Panc1 (cell line): ENCODE measurements around the gene ZCCHC7. TPM values are rescaled to one million over a fixed set of nuclear protein-coding genes. Genes with fewer than 3 reads are reported as not detected.

Source experiments
- ATAC-seq: fragments of 200-7000 bp; cut with Tn5 transposase; 2 replicates; pipeline ENCODE4 v1.9.1; 2020; ENCODE audit warnings: mild to moderate bottlenecking, moderate library complexity
- BruUV-seq: library from RNA; stranded (reverse); fragments of 400-500 nt; replicated peaks from 2 replicates; lab custom pipeline; 2021; lab: Mats Ljungman, UMichigan
- CTCF ChIA-PET: fragments of 300-600 bp; sonication (Branson Sonifier 250); formaldehyde crosslinking; loops from one replicate; lab custom pipeline; 2022; ENCODE audit warnings: antibody characterized with exemption; lab: Charles Lee
- POLR2A ChIA-PET: fragments of 300-600 bp; sonication (Branson Sonifier 250); formaldehyde crosslinking; loops from one replicate; lab custom pipeline; 2022; ENCODE audit warnings: antibody characterized with exemption; lab: Charles Lee
- DNase-seq: peaks from one replicate; pipeline ENCODE4 v3.0.0-alpha.2; 2010; ENCODE audit warnings: low read depth, low spot score
- H3K27ac ChIP-seq: 2 replicates; pipeline ENCODE4 v1.5.1; 2011; ENCODE audit warnings: mild to moderate bottlenecking, low read length, inconsistent platforms
- H3K27me3 ChIP-seq: fragments of 200-500 bp; sonication (Bioruptor generic); 2 replicates; pipeline ENCODE4 v1.6.0; 2014; ENCODE audit warnings: low read length, inconsistent platforms; ENCODE audit not compliant: control insufficient read depth, insufficient read depth
- H3K36me3 ChIP-seq: fragments of 200-500 bp; sonication (Bioruptor generic); 2 replicates; pipeline ENCODE4 v1.5.1; 2014; ENCODE audit warnings: inconsistent platforms, mild to moderate bottlenecking, low read length, moderate library complexity; ENCODE audit not compliant: control insufficient read depth, insufficient read depth
- H3K4me1 ChIP-seq: 2 replicates; pipeline ENCODE4 v1.5.1; 2011; ENCODE audit warnings: inconsistent platforms, mild to moderate bottlenecking, low read length, moderate library complexity; ENCODE audit not compliant: control insufficient read depth, insufficient read depth
- H3K4me3 ChIP-seq, 2 experiments: 2 replicates each; pipeline ENCODE4 v1.5.1; 2011 to 2012; ENCODE audit warnings: low read depth in 2 of 2, low read length in 2 of 2, mild to moderate bottlenecking in 2 of 2, inconsistent platforms in 1 of 2, moderate library complexity in 1 of 2
- H3K9me3 ChIP-seq: fragments of 200-500 bp; sonication (Bioruptor generic); 2 replicates; pipeline ENCODE4 v1.5.1; 2014; ENCODE audit warnings: low read depth, mild to moderate bottlenecking, inconsistent platforms, low read length, moderate library complexity; ENCODE audit not compliant: control insufficient read depth, insufficient read depth
- CTCF ChIP-seq: fragments of 450-650 bp; IDR thresholded peaks from 2 replicates; pipeline ENCODE4 v1.5.1; 2017; ENCODE audit warnings: mild to moderate bottlenecking
- POLR2AphosphoS5 ChIP-seq: IDR thresholded peaks from 2 replicates; pipeline ENCODE4 v1.6.1; 2012; ENCODE audit warnings: mild to moderate bottlenecking, low read depth, low read length, moderate library complexity
- REST ChIP-seq, 2 experiments: IDR thresholded peaks; 2 replicates each; pipeline ENCODE4 v1.6.1; 2011 to 2012; ENCODE audit warnings: low read depth in 2 of 2, control low read depth in 1 of 2, low read length in 1 of 2, mild to moderate bottlenecking in 1 of 2, moderate library complexity in 1 of 2; ENCODE audit not compliant: insufficient read depth in 1 of 2
- SIN3A ChIP-seq: IDR thresholded peaks from 2 replicates; pipeline ENCODE4 v1.6.1; 2012; ENCODE audit warnings: low read depth, mild to moderate bottlenecking, low read length, moderate library complexity, borderline replicate concordance; ENCODE audit not compliant: insufficient read depth
- TCF7L2 ChIP-seq: IDR thresholded peaks from 2 replicates; pipeline ENCODE4 v1.6.1; 2011; ENCODE audit warnings: mild to moderate bottlenecking, low read depth, low read length, inconsistent platforms
- in situ Hi-C: cut with HindIII; loops from 2 replicates; pipeline ENCODE4 v1.10.0; 2016; ENCODE audit warnings: low sequenced_read_pairs, low pct_unique_long_range_greater_than_20kb
- intact Hi-C: fragments of 100-400 bp; cut with micrococcal nuclease; formaldehyde crosslinking; loops from one replicate; pipeline ENCODE4 v1.10.0; 2022; ENCODE audit not compliant: unreplicated experiment
- total RNA-seq: library from RNA; stranded (reverse); gene quantifications from one replicate; pipeline ENCODE4 v1.2.1, GENCODE V29; 2021; ENCODE audit not compliant: unreplicated experiment

ZCCHC7 gene
- total RNA-seq, 1 experiment from 2014 or later, result 43.7 TPM

GRCh38 chr9:37382982-37383357 is 262.6 kb downstream of the ZCCHC7 start:
- Histone ChIP-seq H3K36me3 (no peaks in the 10 kb centered on the region), H3K4me3 (no peak overlapping the region), H3K4me1 (no peaks in the 10 kb centered on the region), H3K27me3 (no peaks in the 10 kb centered on the region; the same call in 1 of the 2 replicates), H3K9me3 (no peaks in the 10 kb centered on the region), H3K27ac (no peak overlapping the region)
- no peak for TF ChIP-seq REST (IDR thresholded peaks at IDR 0.05; ENCODE audit: insufficient read depth in 1 of 2, low read depth in 2 of 2, low read length in 1 of 2)
- no peak for TF ChIP-seq TCF7L2
- TF ChIP-seq CTCF, result no peak
- TF ChIP-seq POLR2AphosphoS5, result no peak
- no peak for TF ChIP-seq SIN3A
- no peak for DNase-seq
- ChIA-PET CTCF (interaction anchor here (0.7 to 1.5 kb wide), 2 partner anchors 28 to 132 kb away, joined by 3 to 4 read pairs; no protein-coding TSS in a partner anchor), POLR2A (no interaction called here)
- no TSS peak for BruUV-seq
- no peak for ATAC-seq
- in situ Hi-C loops, result no loop called here
- intact Hi-C loops, result no loop called here

GRCh38 chr9:37383393-37383792 is 263.0 kb downstream of the ZCCHC7 start:
- Histone ChIP-seq H3K4me1 (no peaks in the 10 kb centered on the region), H3K9me3 (no peaks in the 10 kb centered on the region), H3K27me3 (no peaks in the 10 kb centered on the region; the same call in 1 of the 2 replicates), H3K27ac (no peak overlapping the region), H3K4me3 (no peak overlapping the region), H3K36me3 (no peaks in the 10 kb centered on the region)
- ChIA-PET CTCF (no interaction called here), POLR2A (no interaction called here)
- ATAC-seq (no peak), DNase-seq (no peak)
- in situ Hi-C loops (no loop called here), intact Hi-C loops (no loop called here)
- no TSS peak for BruUV-seq
- TF ChIP-seq TCF7L2 (no peak), REST (IDR thresholded peaks at IDR 0.05; ENCODE audit: insufficient read depth in 1 of 2, low read depth in 2 of 2, low read length in 1 of 2) (no peak), POLR2AphosphoS5 (no peak), SIN3A (no peak), CTCF (no peak)
